ENCODE measurements around the gene ABTB2.
A peak's percentile ranks its signal among the peaks of the same experiment; 100 is the strongest.
"Not testable (repeated sequence)": the region's sequence is repeated elsewhere in the genome, so short reads cannot be mapped to it uniquely, and the experiment has no call there.

ABTB2 gene

GRCh38 chr11:34181856-34182405 lies 175.9 kb downstream of the ABTB2 start:
- no peak for DNase-seq

GRCh38 chr11:34181251-34181650 lies 176.6 kb downstream of the ABTB2 start:
- no peak for DNase-seq

- not testable (repeated sequence) for DNase-seq
These were observed 177.0 kb downstream of the ABTB2 start for GRCh38 chr11:34180814-34181165.

- DNase-seq, result peak; percentile 55
These were observed 177.6 kb downstream of the ABTB2 start for GRCh38 chr11:34180040-34180813.

DNA sequence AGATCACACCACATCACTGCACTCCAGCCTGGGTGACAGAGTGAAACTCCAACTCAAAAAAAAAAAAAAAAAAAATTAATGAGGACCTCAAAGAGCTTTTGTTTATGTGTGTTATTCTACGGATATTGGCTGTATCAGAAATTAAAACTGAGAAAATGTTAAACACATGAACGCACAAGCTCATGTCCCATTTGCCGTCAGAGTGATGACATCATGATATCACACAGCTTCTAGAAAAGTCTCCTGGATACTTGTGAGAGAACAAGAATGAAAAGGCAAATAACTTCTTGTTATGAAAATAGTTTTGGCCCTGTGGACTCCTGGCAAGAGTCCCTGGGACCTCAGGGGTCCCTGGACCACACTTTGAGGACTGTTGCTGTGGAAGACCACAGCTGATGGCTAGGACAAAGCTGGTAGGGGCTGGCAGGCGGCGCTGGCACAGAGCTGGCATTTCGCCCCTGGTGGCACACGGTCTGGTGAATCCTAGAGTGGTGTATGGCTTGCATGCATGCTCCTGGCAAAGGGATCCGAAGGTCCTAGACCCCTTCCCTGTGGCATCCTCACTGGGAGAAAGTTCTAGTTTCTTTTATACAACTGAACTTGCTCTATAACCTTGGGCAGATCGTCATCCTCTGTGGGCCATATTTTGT lies 178.7 kb downstream of the ABTB2 start:
- peak; percentile 70 for DNase-seq

GRCh38 chr11:34178209-34178821 lies 179.5 kb downstream of the ABTB2 start:
- DNase-seq, result no peak

DNA sequence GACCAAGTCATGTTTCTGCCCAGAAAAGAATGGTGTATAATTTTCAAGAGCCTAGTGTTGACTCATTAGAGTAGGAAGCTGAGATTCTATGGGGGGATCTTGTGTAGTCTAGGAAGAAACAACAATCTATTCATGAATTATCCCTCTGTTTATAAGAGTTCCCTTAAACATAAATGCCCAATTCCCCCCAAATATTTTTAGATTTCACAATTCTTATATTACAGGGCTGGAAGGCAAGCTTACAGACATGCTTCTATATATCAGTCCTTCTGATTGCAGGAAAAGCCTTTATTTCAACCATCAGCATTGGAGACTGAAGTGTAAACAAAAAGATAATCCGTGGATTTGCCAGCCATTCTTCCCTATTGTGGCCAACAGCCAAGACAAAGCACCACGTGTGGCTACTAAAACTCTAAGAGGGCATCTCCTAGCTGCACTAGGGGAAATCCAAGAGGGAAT lies 181.0 kb downstream of the ABTB2 start:
- no peak for DNase-seq

GRCh38 chr11:34175284-34176019 lies 182.4 kb downstream of the ABTB2 start:
- DNase-seq, result no peak

- peak; percentile 61 for DNase-seq
These were observed 183.3 kb downstream of the ABTB2 start for GRCh38 chr11:34174412-34175041.

GRCh38 chr11:34173050-34173449 lies 184.8 kb downstream of the ABTB2 start:
- DNase-seq, result no peak

DNA sequence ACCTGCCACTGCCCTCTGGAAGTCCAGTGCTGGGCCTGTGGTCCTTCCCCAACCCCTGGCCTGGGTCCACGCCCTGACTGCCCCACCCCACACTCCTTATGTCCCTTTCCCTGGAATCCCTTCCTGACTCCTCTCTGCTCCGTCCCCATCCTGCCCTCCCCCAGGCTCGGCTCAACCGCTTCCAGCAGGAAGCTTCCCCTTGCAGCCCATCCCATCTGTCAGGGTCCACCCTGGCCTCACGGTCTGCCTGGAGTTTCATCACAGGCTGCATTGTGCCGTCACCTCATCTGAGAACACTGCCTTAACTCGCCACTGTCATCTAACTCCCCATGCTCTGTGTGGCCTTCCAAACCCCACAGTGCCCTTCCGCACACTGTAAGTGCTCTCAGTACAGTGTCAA lies 188.1 kb downstream of the ABTB2 start:
- DNase-seq, result no peak

GRCh38 chr11:34168642-34169420 lies 189.0 kb downstream of the ABTB2 start:
- no peak for DNase-seq

DNA sequence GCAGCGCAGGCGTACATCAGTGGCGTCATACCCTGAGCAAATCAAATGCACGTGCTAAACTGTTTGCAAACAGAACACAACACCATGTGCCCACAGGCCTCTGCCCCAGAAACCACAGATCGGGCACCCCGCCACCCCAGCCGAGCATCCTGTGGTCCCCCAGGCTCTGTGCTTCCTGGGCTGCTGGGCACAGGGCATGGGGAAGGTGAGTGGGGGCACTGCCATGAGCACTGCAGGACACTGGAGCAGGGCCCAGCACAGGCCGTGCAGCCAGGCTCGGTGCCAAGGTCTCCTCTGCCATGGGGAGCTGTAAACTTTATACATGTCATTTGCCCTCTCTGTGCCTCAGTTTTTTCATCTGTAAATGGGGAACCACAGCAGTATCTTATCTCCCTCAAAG lies 189.8 kb downstream of the ABTB2 start:
- no peak for DNase-seq

DNA sequence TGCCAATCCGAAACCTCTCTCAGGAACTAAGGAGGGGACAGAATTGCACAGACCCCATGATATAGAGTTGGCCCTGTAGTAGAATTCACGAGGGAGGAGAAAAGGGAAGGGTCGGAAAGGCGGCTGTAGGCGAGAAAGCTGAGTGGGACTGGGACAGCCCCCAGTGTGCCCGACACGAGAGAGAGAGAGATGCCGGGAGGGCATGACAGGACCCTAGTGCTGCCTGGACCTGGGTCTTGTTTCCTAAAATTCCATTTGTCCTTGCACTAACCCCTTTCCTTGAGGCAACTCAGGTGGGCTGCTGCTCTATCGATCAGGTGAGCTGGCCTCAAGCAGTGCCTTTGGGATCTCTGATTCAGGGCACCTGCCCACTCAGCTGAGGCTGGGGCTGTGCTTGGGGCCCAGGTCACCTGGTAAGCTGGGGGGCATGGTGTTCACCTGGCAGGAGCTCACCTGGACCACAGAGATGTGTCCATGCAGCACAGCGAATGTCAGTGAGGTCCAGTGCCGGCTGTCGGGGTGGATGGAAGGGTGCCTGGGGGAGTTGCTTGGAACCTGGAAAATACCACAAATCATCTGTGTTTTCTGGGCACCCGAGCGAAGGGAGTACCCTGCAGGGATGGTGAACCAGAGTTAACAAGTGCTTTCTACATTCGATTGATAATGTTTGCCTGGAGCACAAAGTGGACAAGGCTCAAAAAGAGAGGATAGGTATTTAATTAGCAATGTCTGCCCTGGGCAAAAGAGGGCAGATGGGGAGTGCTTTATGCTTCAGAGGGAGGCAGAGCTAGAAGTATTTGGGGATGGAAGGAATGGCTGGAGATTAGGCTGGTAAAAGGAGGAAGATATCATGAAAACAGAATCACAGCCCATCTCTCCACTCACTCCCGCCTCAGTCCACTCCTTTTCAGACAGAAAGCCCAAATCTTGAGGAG lies 190.7 kb downstream of the ABTB2 start:
- DNase-seq, result no peak

- DNase-seq, result peak; percentile 10
These were observed 191.8 kb downstream of the ABTB2 start for GRCh38 chr11:34165786-34166555.

- no peak for DNase-seq
These were observed 192.7 kb downstream of the ABTB2 start for GRCh38 chr11:34165121-34165520.

- no peak for DNase-seq
These were observed 195.0 kb downstream of the ABTB2 start for GRCh38 chr11:34162856-34163255.

GRCh38 chr11:34162493-34162820 lies 195.4 kb downstream of the ABTB2 start:
- DNase-seq, result no peak

DNA sequence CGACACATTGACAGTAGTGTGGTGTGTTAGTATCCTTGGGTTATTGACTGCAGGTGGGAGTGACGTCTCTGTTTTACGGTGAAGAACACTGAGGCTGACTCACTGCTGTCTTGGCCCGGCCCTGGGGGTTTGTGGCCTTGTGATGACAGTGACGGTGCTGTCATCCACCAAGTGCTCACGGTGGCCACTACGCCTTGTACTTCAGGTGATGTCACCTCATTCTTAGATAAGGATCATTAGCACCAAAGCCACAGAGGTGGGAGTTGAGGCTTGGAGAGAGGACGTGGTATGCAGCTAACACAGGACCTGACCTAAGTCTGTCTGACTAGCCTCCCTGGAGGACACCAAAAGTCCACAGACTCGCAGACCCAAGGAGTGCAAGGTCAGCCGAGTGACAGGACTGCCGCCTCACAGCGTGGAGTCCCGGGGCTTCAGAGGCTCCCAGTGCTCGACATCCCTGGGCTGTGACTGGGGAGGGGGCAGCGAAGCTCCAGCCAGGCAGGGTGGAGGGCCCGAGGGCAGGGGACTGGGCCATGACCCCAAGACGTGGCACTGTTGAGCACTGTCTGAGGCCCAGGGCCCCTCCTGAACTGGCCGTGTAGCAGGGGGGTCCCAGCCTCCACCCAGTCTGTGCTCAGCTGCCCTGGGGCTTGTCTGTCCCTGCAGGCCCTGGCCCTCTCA lies 195.9 kb downstream of the ABTB2 start:
- DNase-seq, result no peak

Measured in NCI-H446 treated with DMSO at 0.1 percent for 48 hours (cell line).